A549 treated with RU486 at 1 μM for 4 hours (cell line): ENCODE measurements around the gene ZFP69B. TPM values are rescaled to one million over a fixed set of nuclear protein-coding genes. Genes with fewer than 3 reads are reported as not detected.

Experiments used
- total RNA-seq: library from RNA; stranded (reverse); fragments of 200-300 nt; extraction: Qiagen RNA extraction; gene quantifications from 5 replicates; pipeline ENCODE4 v1.2.3, GENCODE V29; 2022; ENCODE audit warnings: low read depth

ZFP69B gene
- 0.76 to 2.6 TPM (median 1.9 TPM) in 5 replicates for total RNA-seq

GRCh38 chr1:40449684-40450494 lies at the start of gene ZFP69B:
Gene ZFP69B, plus strand, starts transcription at chr1:40450476. Its CDS starts 486 bp downstream, at chr1:40450962.

GRCh38 chr1:40476924-40477677 lies 26.8 kb downstream of the ZFP69B start, which contains the start of gene ZFP69:
Gene ZFP69, plus strand, starts transcription at chr1:40477290. Its CDS starts 2,072 bp downstream, at chr1:40479362.

DNA sequence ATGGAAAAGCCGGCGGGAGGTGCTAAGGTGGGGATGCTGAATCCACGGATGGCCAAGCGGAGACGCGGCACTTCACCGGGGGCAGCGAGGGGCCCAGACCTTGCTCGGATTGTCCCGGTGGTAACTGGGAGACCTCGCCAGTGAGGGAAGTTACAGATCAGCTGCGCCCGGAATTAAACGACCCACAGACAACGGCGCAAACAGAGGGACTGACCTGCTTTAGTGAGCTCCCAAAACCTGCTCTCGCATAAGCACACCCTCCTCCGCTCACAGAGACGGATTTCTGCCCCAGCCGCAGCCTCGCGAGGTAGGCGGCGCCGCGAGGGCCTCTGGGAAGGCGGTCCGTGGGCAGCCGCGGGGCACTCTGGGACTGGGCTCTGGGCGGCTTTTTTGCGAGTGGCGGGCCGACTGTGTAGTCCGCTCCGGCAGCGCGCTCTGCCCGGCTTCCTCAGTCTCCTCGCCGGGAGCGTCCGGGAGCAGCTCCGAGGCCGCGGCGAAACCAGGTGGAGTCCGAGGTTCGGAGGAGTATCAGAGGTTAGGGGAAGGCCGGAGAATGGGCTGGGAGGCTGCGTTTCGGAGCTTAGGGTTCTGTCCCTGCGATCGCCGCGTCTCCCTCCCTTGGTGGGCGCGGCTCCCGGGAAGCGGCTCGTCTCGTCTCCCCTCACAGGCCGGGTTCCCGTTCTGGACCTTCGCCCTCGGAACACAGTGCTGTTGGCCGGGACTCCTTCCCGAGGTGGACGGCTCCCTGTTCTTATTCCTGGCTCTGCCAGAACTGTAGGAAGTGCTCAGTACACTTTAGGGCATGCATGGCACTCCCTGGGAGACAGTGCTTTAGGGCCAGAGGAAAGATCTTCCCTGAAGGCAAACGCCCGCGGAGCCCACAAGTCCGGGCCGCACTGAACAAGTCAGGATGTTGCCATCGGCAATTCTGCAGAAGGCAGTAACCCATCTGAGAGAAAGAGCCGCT lies 58.4 kb downstream of the ZFP69B start, which contains the start of gene EXO5:
EXO5 (plus strand) TSS at position 393 of the 967 bp plus-strand sequence. CDS start 5,778 bp downstream, outside the sequence.

Other genes starting within 250 kb of the ZFP69B start
- not detected in 5 replicates for gene TMCO2, start 202.5 kb upstream of the ZFP69B start, total RNA-seq
- 15.1 to 42.9 TPM (median 41.1 TPM) in 5 replicates for gene ZMPSTE24, start 192.2 kb upstream of the ZFP69B start, total RNA-seq
- 0.23 to 0.28 TPM (median 0.25 TPM) in 5 replicates for gene COL9A2, start 133.2 kb upstream of the ZFP69B start, total RNA-seq
- 9.7 to 11.2 TPM (median 10.0 TPM) in 5 replicates for gene SMAP2, start 76.7 kb upstream of the ZFP69B start, total RNA-seq
- gene ZFP69, start 26.8 kb downstream of the ZFP69B start, total RNA-seq: not detected in 5 replicates
- gene EXO5, start 58.3 kb downstream of the ZFP69B start, total RNA-seq: 3.5 to 4.9 TPM (median 3.8 TPM) in 5 replicates
- gene ZNF684, start 81.2 kb downstream of the ZFP69B start, total RNA-seq: 1.6 to 2.5 TPM (median 2.1 TPM) in 5 replicates
- gene RIMS3, start 215.2 kb downstream of the ZFP69B start, total RNA-seq: 0.46 to 1.1 TPM (median 0.91 TPM) in 5 replicates
- gene NFYC, start 241.2 kb downstream of the ZFP69B start, total RNA-seq: 35.0 to 44.2 TPM (median 39.1 TPM) in 5 replicates